NCI-H345 (cell line): ENCODE data around the gene CDC42BPG.
"Not testable (repeated sequence)": the region's sequence is repeated elsewhere in the genome, so short reads cannot be mapped to it uniquely, and the experiment has no call there.

Experiments used
- DNase-seq: peaks from one replicate; lab custom pipeline; 2025; lab: John Stamatoyannopoulos, UW

The CDC42BPG gene

DNA sequence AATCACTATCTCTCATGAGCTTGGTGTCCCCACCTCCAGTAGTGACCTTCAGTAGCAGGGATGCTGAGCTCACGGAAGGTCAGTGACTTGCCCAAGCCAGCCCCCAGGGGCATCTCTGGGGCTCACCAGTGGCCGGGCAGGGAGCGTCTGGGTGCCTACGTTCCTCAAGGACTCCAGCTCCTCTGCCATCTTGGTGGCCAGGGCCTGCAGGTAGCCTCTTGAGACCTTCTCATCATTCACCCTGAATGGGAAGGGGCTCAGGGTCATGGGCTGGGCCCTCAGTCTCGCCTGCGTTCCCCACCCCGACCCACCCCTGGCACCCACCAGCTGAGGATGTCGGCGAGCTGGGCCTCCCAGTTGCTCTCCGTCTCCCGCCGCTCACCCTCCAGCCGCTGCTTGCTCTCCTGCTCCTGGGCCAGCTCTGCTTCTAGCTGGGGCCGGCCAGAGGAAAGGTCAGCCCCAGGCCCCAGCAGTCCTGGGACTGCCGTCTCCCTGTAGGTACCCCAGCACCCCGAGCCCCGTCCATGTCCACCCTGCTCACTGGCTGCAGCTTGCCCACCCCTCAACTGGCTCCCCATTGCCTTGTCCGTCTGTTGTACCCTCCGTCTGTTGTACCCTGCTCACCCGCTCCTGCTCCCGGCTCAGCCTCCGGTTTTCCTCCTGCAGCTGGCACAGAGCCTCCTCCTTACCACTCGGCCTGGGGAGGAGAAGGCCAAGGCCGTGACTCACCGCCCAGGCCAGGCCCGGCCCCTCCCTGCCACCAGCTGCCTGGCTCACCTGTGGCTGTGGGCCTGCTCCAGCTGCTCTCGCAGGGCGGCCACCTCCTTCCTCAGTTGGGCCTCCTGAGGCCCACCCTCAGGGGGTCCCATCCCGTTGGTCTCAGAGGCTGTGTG lies 9.5 kb downstream of the CDC42BPG start:
- no peak for DNase-seq

DNA sequence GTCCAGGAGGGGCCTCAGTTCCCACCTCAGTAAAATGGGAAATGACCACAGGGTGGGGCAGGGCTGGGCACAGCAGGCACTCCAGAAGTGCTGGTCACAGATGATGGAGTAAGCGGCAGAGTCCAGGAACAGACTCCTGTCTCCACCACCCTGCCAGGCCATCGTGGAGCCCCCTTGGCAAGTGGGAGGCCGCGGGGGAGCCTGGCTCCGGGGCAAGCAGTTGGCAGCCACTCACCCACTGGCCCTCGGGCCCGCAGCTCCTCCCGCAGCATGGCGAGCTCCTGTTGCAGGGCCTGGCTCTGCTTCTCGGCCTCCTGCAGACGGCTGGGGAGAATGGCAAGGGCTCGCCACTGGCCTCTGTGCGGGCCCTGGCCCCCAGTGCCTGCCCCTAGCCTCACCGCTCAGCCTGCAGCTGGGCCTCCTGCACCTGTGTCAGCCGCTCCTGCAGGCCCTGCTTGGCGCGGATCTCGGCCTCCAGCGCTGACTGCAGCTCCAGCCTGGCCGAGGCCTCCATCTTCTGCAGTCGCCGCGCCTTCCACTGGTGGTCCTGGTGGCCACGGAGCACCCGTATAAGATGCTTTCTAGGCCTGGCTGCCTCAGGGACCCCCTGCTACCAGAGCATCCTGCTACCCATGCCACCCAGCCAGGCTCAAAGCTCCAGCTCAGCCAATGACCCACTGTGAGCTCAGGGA lies 10.3 kb downstream of the CDC42BPG start:
- DNase-seq, result no peak

DNA sequence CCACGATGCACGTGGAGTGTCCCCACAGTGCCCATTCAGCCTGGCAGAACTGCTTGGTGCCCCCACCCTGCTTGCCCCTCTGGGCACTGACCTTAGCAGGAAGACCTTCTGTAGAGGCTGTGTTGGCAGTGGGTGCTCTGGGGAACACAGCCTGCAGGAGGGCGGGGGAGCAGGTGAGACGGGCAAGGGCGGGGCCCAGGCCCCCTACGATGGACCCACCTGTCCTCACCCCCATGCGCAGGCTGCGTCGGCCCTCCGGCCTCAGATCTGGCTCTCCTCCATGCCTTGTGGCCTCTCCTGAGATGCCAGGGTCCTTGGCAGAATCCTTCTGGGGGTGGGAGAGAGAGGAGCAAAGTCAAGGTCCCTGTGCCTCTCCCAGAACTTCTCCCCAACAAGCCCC lies 10.9 kb downstream of the CDC42BPG start:
- no peak for DNase-seq

DNA sequence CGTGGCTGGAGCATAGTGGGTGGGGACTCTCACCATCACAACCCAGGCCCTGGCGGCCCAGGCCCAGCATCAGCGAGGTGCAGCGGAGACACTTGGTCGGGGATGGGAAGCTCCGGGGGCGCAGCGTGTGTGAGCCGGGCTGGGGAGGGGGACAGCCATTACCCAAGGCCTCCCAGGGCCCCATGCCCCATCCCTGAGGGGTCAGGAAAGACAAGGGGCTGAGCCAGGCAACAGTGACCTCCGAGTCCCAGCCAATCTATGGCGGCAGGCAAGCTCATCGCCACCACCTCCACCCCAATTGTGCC lies 11.3 kb downstream of the CDC42BPG start:
- no peak for DNase-seq

DNA sequence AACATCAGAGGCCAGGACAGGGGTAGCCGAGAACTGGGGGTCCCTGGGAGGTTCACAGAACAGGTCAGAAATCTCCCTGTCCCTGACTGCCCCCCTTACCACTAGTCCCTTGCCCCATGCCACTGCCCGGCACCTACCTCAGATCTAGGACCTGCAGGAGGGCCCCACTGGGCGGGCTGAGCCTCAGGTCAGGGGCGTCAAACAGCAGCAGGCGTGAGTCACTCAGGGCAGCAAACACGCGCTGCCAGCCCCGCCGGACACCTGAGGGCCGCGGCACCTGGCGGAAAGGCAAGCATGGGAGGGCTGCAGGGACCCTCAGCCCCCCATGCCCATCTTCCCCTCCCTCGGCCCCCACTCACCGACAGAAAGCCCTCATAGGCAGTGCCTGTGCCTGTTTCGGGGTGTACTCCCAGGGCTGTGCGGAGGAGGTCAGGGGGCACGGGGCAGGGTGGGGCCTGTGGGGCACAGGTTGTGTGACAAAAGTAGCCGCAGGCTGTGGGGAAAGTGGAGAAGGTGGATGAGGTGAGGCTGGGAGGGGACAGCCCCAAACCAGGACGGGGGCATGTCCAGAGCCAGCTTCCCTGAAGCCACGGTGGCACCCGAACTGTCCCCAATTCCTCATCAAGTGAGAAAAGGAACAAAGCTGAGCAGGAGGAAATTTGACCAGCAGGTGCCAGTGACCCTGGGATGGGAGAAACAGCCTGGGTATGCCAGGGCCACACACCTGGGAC lies 11.8 kb downstream of the CDC42BPG start:
- DNase-seq, result no peak

DNA sequence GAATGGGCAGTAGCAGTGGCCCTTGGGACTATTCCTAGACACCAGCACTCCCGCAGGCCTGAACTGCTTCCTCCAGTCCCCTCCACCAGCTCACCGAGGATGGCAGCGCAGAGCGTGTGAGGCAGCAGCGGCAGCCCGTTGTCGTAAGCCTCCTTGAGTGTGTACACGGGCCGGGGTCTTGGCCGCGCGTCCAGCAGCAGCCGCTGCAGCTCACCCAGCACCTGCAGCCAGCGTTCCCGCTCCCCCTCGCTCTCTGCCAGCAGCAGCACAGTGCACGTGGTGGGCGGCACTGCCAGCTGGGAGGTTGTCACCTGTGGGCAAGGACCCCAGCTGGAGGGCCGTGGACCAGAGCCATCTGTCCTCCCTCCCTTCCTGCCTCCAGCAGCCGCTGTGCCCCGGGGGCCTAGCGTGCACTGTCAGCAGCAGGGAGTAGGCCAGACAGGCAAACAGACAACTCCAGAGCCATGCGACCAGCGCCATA lies 13.0 kb downstream of the CDC42BPG start:
- no peak for DNase-seq

DNA sequence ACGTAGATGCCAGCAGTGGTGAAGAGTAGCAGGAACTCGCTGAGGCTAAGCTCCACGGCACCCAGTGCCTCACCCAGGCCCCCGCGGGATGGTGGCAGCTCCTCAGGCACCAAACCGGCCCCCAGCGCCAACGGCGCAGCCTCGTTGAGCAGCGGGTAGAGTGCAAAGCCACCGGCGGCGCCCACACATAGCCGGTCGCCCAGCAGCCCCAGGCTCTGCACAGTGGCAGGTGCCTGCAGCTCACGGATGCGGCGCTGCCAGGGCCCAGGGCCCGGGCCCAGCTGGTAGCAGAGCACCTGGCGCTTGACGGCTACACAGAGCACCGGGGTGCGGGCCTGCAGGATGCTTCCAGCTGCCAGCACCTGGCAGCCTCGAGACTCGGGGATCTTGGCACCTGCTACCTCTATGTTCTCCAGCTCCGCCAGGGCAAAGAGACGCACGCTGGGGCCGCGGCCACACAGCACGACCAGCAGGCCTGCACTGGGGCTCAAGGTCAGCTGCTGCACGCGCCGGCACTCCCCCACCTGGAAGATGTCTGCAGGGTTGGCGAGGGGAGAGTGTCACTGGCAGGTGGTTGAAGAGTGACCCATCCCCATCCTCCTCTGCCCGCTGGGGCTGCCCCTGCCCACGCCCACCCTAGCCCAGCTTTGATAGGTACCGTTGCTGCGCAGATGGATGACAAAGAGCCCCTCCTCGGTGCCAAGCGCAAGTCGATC lies 14.8 kb downstream of the CDC42BPG start:
- no peak for DNase-seq

DNA sequence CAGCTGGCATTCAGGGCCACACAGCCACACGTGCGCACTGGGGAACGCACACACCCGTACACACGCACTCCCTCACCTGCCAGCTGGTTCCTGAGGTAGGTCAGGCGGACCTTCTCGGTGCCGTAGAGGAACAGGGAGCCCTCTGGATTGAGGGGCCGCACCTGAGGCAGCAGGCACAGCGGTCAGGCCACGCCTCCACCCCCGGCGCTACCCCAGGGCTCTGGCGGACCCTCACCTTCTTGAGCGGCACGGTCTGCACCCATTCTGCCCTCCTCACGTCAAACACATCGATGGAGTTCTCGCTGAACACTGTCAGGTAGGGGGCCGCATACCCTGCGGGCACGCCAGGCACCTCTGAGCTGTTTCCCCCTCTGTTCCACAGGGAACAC lies 17.0 kb downstream of the CDC42BPG start:
- DNase-seq, result no peak

DNA sequence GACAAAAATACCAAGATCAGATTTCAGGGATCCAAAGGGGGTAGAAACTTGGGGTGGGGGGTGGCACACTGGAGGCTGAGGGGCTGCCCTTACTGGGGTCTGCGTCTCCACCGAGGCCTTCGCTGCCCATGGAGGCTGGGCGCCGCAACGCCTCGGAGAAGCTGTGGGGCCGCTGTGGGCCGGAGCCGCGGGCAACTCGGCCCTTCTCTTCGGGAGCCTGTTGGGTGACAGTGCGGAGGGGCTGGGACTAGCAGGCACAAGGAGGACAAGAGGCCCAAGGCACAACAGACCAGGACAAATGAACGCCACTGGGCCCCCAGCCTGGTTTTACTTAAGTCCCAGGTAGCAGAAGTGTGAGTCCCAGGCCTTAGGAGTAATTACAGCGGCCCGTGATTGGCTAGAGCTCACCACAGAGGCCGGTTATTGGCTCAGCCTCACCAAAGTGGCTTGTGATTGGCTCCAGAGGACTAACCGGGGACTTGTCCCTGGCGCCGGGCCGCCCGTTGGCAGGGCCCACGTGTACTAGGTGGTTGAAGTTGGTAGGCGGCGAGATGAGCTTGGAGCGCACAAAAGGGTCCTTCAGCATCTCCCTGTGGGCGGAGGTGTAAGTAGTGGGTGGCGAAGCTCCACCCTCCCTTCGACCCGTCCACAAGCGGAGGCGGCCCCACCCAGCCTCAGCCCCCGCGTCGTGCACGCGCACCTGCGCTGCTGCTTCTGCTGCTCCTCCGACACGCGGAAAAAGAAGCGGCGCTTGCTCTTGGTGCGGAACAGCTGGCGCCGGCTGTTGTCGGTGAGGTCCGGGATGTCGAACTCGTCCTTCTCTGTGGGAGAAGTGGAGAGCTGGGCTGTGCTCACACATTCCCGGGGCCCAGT lies 17.6 kb downstream of the CDC42BPG start:
- no peak for DNase-seq

DNA sequence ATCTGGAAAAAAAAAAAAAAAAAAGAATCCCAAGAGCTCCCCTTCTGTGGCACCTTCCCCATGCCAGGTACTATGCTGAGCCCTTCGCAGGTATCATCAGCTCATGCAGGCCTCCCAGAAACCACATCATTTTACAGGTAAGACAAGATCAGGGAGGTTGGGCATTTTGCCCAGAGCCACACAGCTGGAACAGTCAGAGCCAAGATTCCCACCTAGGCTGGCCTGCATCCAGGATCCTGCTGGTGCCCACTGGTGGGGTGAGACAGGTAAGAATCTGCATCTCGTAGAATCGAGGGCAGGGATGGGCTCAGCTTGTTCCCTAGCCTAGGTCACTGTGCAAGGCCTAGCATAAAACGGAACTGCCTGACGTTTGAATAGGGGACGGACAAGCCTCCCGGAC lies 18.4 kb downstream of the CDC42BPG start:
- no peak for DNase-seq

DNA sequence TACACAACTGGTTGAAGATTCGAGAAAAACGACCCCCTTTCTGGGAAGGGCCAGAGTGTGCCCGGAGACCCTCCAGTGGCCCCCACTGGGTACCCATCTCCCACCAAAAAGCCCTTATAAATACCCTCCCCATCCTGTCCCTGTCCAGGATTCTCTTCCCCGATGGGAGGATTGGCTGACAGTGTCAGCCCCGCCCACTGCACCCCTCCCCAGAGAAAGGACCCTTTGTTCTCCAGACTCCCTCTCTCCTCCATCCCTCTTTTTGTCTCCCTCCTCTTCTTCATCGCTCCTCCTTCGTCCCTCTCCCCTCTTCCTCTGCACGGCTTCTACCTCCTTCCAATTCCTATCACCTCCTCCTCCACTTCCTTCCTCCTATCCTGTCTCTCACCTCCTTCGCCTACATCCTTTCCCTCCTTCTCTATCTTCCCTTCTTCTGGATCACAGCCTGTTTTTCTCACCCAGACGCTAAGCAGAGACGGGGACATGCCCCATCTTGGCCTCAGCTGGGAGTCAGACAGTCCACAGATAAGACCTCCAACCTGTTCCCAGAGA lies 20.8 kb downstream of the CDC42BPG start:
- DNase-seq, result no peak

DNA sequence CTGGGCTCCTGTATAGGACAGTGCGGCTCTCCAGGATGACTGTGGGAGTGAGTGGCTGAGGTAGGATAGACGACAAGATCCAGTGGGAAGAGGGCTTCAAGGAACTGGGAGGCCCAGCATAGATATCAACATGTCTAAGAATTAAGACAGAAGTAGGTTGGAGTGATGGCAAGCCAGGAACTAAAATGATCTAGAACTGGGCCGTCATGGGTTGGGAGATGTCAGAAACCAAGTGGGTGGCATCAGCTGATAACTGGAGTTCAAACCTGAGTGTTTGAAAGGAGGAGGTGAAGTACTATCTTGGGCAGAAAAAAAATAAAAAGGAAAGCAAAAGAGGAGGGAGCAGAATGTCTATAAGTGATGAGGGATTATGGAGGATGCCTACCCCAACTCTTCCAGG lies 27.0 kb downstream of the CDC42BPG start:
- no peak for DNase-seq

DNA sequence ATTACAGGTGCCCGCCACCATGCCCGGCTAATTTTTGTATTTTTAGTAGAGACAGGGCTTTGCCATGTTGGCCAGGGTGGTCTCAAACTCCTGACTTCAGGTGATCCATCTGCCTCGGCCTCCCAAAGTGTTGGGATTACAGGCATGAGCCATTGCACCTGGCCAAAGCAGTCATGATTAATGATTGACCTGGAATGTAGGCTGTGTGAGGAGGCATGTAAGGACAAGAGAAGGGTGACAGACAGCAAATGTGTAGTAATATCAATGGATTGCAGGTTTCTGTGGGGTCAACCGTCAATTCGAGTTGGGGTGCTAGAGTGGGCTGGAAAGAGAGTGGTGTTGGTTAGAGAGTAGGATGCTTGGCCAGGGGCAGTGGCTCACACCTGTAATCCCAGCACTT lies 29.0 kb downstream of the CDC42BPG start:
- DNase-seq, result not testable (repeated sequence)

DNA sequence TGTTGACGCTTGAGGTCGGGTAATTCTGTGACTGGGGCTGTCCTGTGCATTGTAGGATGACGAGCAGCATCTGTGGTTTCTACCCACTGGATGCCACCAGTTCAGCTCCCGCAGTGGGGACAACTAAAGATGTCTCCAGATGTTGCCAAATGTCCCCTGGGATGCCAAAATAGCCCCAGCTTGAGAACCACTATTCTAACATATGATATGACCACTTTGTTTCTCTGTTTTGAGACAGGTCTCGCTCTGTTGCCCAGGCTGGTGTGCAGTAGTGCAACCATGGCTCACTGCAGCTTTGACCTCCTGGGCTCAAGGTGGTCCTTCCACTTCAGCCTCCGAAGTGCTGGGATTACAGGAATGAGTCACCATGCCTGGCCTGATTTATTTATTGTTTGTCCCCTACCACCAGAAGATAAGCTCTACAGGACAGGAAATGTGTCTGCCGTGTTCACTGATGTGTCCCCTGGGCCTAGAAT lies 29.7 kb downstream of the CDC42BPG start:
- no peak for DNase-seq

DNA sequence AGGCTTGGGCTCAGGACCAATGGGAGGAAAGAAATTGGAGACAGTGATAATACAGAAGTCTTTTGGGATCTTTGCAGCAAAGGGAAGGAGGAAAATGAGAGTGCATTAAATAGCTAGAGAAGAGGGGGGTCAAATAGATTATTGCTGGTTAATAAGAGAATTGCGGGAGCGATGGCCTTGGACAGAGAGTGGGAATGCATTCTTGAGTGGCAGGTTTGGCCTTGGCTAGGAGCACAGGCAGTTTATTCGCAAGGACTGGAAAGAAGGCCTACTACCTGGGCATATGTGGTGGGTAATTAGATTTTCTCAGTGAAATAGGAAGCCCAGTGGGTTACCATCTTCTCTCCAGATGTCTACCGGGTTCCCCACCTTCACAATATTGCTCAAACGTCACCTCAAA lies 30.6 kb downstream of the CDC42BPG start:
- DNase-seq, result no peak

DNA sequence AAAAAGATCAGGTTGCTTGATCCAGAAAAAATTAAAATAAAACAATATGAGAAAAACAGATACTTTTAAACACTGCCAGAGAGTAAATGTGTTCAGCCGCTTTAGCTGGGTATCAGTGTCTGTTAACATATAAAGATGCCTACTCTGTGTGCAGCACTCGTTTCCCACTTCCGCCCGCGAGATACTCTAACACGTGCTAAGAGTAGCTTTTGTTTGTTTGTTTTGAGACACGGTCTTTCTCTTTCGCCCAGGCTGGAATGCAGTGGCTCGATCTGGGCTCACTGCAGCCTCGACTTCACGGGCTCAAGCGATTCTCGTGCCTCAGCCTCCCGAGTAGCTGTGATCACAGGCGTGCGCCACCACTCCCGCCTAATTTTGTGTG lies 33.6 kb downstream of the CDC42BPG start:
- DNase-seq, result peak; percentile 75

DNA sequence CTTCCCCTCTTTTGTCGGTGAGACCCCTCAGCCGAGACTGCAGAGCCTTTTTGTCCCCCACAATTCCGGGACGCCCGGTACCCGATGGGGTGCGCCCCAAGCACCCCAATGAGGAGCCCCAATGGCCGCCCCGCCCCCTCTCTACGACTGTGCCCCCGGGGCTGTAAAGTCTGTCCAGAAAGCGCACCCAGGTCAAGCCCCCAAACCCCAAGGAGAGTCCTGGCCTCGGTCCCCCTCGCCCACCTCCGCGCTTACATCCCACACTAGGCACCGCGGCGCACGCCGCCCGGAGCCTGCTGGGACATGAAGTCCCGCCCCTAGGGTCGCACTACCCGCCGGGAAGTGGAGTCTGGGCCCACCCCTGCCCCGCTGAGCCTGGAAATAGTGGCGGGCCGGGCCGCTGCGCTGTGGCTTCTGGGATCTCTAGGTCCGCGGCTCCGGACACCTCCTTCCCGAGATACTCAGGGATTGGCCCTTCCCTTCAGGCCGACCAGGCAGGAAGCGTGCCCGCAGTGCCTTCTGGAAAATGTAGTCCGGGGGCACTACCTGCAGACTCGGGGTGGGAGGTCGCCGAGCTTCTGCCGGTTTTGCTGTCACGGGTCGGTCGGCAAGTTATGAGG lies 34.1 kb downstream of the CDC42BPG start, which contains the start of gene MEN1:
MEN1 (minus strand) TSS at position 281 of the 620 bp plus-strand sequence. CDS start 442 bp downstream, outside the sequence.
- DNase-seq, result peak; percentile 98

DNA sequence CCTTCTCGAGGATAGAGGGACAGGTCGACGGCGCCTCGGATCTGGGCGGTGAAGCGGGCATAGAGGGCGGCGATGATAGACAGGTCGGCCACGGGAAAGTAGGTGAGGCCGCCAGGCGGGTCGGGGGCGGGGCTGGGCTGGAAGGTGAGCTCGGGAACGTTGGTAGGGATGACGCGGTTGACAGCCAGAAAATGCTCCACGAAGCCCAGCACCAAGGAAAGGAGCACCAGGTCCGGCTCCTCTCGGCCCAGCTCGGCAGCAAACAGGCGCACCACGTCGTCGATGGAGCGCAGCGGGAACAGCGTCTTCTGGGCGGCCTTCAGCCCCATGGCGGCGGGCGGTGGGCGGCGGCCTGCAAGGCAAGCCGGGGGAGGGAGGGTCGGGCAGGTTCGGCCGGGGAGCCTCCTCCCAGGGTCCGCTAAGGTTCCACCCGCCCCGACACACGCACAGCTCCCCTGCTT lies 34.6 kb downstream of the CDC42BPG start:
- DNase-seq, result peak; percentile 38

DNA sequence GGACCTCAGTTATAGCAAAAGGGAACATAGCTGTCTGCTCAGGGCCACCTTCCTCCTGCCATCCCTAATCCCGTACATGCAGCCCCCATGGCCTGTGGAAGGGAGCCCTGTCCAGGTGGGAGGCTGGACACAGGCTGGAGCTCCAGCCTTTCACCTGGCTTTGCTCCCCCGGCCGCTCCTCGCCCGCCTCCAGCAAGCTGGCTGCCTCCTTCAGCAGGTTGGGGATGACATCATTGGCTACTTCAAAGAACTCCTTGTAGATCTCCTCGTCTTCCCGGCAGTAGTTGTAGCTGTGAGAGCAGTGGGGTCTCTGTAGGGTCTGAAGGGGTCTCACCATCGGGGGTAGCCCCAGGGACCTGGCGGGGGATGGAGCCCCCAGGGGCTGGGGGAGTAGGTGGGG lies 39.0 kb downstream of the CDC42BPG start:
- no peak for DNase-seq
